Pancreas (tissue), 10 donors: ENCODE data around the gene CRACR2A. TPM values are rescaled to one million over a fixed set of nuclear protein-coding genes. Genes with fewer than 3 reads are reported as not detected.

Experiments used
- ATAC-seq, 4 donors: fragments of 200-7000 bp; cut with Tn5 transposase; one replicate each; pipeline versions ENCODE4 v1.8.0 to v1.9.1; 2020; ENCODE audit warnings: mild to moderate bottlenecking in 4 of 4, moderate library complexity in 4 of 4
- DNase-seq, 6 donors: peaks; one replicate each; pipeline ENCODE4 v3.0.0-alpha.2; 2020
- FAIRE-seq: peaks from 2 replicates; lab custom pipeline; 2012; peaks lifted over from hg19 to GRCh38; lab: Jason Lieb, UNC
- H3K27ac ChIP-seq, 4 donors: fragments of 200-600 bp; sonication (generic); 1 replicate in 3 of 4; 2 replicates in 1 of 4; pipeline versions ENCODE4 v1.5.0 to v1.8.0; 2020
- H3K27me3 ChIP-seq, 4 donors: fragments of 200-600 bp; one replicate each; pipeline ENCODE4 v1.8.0; 2021
- H3K36me3 ChIP-seq, 3 donors: fragments of 200-600 bp; sonication (generic) in 1 of 3; one replicate each; pipeline versions ENCODE4 v1.5.0 to v1.8.0; 2020 to 2021
- H3K4me1 ChIP-seq, 3 donors: fragments of 200-600 bp; one replicate each; pipeline ENCODE4 v1.8.0; 2021
- H3K4me3 ChIP-seq, 4 donors: fragments of 200-600 bp; sonication (generic) in 2 of 4; one replicate each; pipeline versions ENCODE4 v1.5.0 to v1.8.0; 2020 to 2021
- H3K9me3 ChIP-seq, 4 donors: fragments of 200-600 bp; one replicate each; pipeline ENCODE4 v1.8.0; 2021
- WGBS, 2 donors: extraction: QIAGEN DNeasy Blood & Tissue Kit; methylation state at CpG; one replicate each; pipeline ENCODE4 v1.1.7; 2013; 5-methylcytosine and 5-hydroxymethylcytosine counted together
- intact Hi-C, 3 donors: fragments of 100-400 bp; cut with DNase I; formaldehyde crosslinking; loops; one replicate each; pipeline versions ENCODE4 v1.11.1 to v1.14.2; 2022
- polyA plus RNA-seq, 2 donors: library from polyadenylated mRNA; stranded (reverse); fragments of 200-250 nt; gene quantifications; one replicate each; pipeline ENCODE4 v1.2.3, GENCODE V29; 2013
- total RNA-seq, 6 donors: library from RNA; stranded (reverse); fragmentation: NEBNext Ultra II Directional in 4 of 6; extraction: Animal tissue kit (Norgen Biotek cat#: 25700) in 4 of 6; gene quantifications; one replicate each; pipeline versions ENCODE4 v1.2.1 to v1.2.4, GENCODE V29; 2021 to 2023
- TF ChIP-seq, protein P1 (sequence below), 4 donors: fragments of 200-600 bp; sonication (generic) in 3 of 4; IDR thresholded peaks; one replicate each; pipeline versions ENCODE4 v1.5.0 to v1.8.0; 2021; ENCODE audit warnings: antibody characterized with exemption in 4 of 4
- donor health status: healthy with polysubstance abuse.
- donor health status: DM: no; HTN: no; CAD: no; lungs with moderate emphysema.
- donor health status: DM: no; HTN: no; CAD: no.
- donor health status: control.
- donor health status: control.
- donor health status: Bipolar disorder and iron deficiency.
- donor health status: DM: yes; HTN: yes; CAD: no.
- donor health status: DM: no; HTN: no; CAD: no.
- donor health status: DM: no; HTN: no; CAD: no.
- donor health status: DM: yes; HTN: yes; CAD: no.

CRACR2A gene
- total and polyA plus RNA-seq, 8 donors = 1.5 to 10.3 (median 7.3) TPM

- no peaks in the 10 kb centered on the region for H3K9me3 ChIP-seq
- H3K27me3 ChIP-seq = no peaks in the 10 kb centered on the region
- WGBS, 2 donors = 95 to 100% methylated on average over 1 of the region's 1 CpG
- no peaks in the 10 kb centered on the region for H3K36me3 ChIP-seq
- DNase-seq (no peak), FAIRE-seq (no peak), ATAC-seq (no peak)
- H3K27ac ChIP-seq = no peak overlapping the region
- intact Hi-C loops = loop anchor here in 2 of 3 donors (10.0 kb wide), 2 partner anchors 466 to 476 kb away; no protein-coding TSS in a partner anchor
- no peak overlapping the region for H3K4me3 ChIP-seq
- H3K4me1 ChIP-seq = no peaks in the 10 kb centered on the region
- TF ChIP-seq, protein P1, sequence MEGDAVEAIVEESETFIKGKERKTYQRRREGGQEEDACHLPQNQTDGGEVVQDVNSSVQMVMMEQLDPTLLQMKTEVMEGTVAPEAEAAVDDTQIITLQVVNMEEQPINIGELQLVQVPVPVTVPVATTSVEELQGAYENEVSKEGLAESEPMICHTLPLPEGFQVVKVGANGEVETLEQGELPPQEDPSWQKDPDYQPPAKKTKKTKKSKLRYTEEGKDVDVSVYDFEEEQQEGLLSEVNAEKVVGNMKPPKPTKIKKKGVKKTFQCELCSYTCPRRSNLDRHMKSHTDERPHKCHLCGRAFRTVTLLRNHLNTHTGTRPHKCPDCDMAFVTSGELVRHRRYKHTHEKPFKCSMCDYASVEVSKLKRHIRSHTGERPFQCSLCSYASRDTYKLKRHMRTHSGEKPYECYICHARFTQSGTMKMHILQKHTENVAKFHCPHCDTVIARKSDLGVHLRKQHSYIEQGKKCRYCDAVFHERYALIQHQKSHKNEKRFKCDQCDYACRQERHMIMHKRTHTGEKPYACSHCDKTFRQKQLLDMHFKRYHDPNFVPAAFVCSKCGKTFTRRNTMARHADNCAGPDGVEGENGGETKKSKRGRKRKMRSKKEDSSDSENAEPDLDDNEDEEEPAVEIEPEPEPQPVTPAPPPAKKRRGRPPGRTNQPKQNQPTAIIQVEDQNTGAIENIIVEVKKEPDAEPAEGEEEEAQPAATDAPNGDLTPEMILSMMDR (IDR thresholded peaks at IDR 0.05) = no peak
These were observed 18.0 kb upstream of the CRACR2A start for GRCh38 chr12:3770891-3771290.

GRCh38 chr12:3768911-3769447 is 16.1 kb upstream of the CRACR2A start:
- WGBS, 2 donors = 55 to 60% methylated on average over 3 of the region's 3 CpGs

GRCh38 chr12:3761116-3761735 is 8.3 kb upstream of the CRACR2A start:
- no peak for ATAC-seq
- H3K27ac ChIP-seq = no peak overlapping the region
- no peak for DNase-seq
- no peaks in the 10 kb centered on the region for H3K9me3 ChIP-seq
- intact Hi-C loops = no loop called here
- H3K4me1 ChIP-seq = peaks cover 5 to 19% (median 18%) of the 10 kb centered on the region in 3 donors
- no peaks in the 10 kb centered on the region for H3K27me3 ChIP-seq
- no peaks in the 10 kb centered on the region for H3K36me3 ChIP-seq
- 60 to 77% methylated on average over 7 of the region's 7 CpGs for WGBS, 2 donors
- no peak overlapping the region for H3K4me3 ChIP-seq
- no peak for FAIRE-seq
- TF ChIP-seq, protein P1 (IDR thresholded peaks at IDR 0.05) = no peak

More at GRCh38 chr12:3768911-3769447, 16.1 kb upstream of the CRACR2A start:
- H3K27ac ChIP-seq = no peak overlapping the region
- no peaks in the 10 kb centered on the region for H3K36me3 ChIP-seq
- peak in 1 of 4 donors; percentile 61 for ATAC-seq
- FAIRE-seq = no peak
- H3K4me3 ChIP-seq = no peak overlapping the region
- H3K27me3 ChIP-seq = no peaks in the 10 kb centered on the region
- intact Hi-C loops = no loop called here
- H3K9me3 ChIP-seq = no peaks in the 10 kb centered on the region
- TF ChIP-seq, protein P1 (IDR thresholded peaks at IDR 0.05) = no peak
- H3K4me1 ChIP-seq = no peaks in the 10 kb centered on the region
- no peak for DNase-seq

DNA sequence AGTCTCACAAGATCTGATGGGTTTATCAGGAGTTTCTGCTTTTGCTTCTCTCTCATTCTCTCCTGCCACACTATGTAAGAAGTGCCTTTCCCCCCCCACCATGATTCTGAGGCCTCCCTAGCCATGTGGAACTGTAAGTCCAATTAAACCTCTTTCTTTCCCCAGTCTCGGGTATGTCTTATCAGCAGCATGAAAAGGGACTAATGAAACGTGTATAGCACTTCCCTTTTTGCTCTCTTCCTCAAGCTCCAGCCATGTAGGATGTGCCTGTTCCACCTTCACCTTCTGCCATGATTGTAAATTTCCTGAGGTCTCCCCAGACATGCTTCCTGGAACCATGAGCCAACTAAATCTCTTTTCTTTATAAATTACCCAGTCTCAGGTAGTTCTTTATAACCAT is 7.0 kb upstream of the CRACR2A start:
- Histone ChIP-seq H3K36me3 (no peaks in the 10 kb centered on the region), H3K27me3 (no peaks in the 10 kb centered on the region), H3K4me3 (no peak overlapping the region), H3K27ac (no peak overlapping the region), H3K4me1 (peaks cover 5 to 24% (median 22%) of the 10 kb centered on the region in 3 donors), H3K9me3 (no peaks in the 10 kb centered on the region)
- no peak for DNase-seq
- 72 to 87% methylated on average over 2 of the region's 2 CpGs for WGBS, 2 donors
- ATAC-seq = no peak
- no peak for FAIRE-seq
- intact Hi-C loops = no loop called here
- TF ChIP-seq, protein P1 (IDR thresholded peaks at IDR 0.05) = no peak

DNA sequence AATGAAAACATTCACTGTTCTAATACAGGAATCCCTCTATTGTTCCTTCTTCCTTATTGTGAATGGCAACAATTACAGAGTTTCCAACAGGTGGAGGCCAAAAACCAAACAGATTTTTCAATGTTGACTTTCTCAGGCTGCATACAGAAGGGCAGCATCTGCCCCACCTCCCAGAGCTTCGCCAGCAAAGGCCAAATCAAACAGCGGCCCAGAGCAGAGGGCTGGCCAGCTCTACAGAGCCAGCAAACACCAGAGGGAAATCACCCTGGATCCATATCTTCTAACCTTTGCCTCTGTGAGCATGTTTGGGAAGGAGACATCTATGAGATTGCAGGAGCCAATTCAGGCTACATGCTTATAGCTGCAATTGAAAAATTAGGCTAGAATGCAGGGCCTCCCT is 4.4 kb upstream of the CRACR2A start:
- peaks cover 5 to 24% (median 22%) of the 10 kb centered on the region in 3 donors for H3K4me1 ChIP-seq
- no peak overlapping the region for H3K4me3 ChIP-seq
- peak; percentile 89 to 91 (median 90) for ATAC-seq
- WGBS, 2 donors = 11 to 16% methylated on average over 2 of the region's 2 CpGs
- FAIRE-seq = no peak
- no peaks in the 10 kb centered on the region for H3K36me3 ChIP-seq
- no peaks in the 10 kb centered on the region for H3K27me3 ChIP-seq
- peak overlapping the region; percentile 37 to 84 (median 69) for H3K27ac ChIP-seq
- DNase-seq = peak; percentile 66 to 90 (median 84)
- H3K9me3 ChIP-seq = no peaks in the 10 kb centered on the region
- TF ChIP-seq, protein P1 (IDR thresholded peaks at IDR 0.05) = no peak
- intact Hi-C loops = no loop called here
